KOPT-K1 (cell line): Measurements from ENCODE around the gene ADAMTS5.

Source experiments
- H3K27ac ChIP-seq: fragments of 200-600 bp; sonication (generic); 2 replicates; pipeline ENCODE4 v1.5.1; 2016; ENCODE audit warnings: antibody characterized with exemption, mild to moderate bottlenecking, low read depth, low read length; ENCODE audit not compliant: poor library complexity, severe bottlenecking
- H3K36me3 ChIP-seq: fragments of 200-600 bp; sonication (generic); 2 replicates; pipeline ENCODE4 v1.5.1; 2017; ENCODE audit warnings: antibody characterized with exemption, mild to moderate bottlenecking, low read length, moderate library complexity; ENCODE audit not compliant: insufficient read depth
- H3K9me3 ChIP-seq: fragments of 200-600 bp; sonication (generic); 2 replicates; pipeline ENCODE4 v1.5.1; 2017; ENCODE audit warnings: antibody characterized with exemption, low read length, mild to moderate bottlenecking; ENCODE audit not compliant: insufficient read depth, poor library complexity, severe bottlenecking

ADAMTS5 gene

DNA sequence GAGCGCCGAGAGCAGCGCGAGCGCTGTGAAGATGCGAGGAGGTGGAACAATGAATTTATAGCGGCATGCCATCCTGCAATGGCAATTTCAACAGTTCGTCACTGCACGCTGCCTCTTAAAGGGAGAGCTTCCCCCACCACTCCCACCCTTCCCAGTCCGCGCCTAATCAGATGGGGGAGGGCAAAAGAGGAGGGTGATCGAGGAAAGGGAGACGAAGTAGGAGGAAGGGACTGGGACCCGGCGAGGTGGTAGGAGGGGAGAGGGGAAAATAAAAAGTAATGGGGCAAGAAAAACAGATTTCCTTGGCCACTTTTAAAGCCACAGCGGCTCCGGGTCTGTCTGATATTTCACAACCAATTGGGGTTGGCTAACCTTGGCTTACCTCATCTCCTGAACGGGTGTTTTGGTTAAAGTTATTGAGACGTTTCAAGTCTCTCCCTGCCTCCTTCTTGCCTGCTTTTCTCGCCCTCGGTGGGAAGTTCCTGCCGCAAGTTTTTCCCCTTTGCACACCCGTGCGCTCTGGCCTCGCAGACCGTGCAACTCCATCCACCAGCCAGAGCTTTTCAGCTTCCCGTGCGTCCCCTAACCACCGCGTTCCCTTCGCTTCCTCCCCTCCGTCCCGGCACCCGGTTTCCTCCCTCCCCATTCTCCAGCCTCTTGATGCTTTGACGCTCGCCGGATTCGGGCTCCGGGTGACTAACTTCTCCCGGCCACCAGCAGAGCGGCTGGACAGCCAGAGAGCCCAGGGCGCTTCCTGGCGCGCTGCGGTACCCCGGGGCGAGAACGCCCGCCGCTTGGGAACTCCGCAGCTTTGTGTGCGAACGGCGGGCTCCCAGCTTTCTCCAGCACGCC, at the start of gene ADAMTS5:
Gene ADAMTS5, minus strand, starts transcription at position 27 of the 852 bp plus-strand sequence. CDS start 697 bp downstream, outside the sequence.
- Histone ChIP-seq H3K9me3 (no peaks in the 10 kb centered on the region), H3K27ac (no peak within 1 kb of the TSS), H3K36me3 (no peaks in the 10 kb centered on the region)

- H3K36me3 ChIP-seq: no peaks in the 10 kb centered on the region
- H3K27ac ChIP-seq: no peak overlapping the region
- H3K9me3 ChIP-seq: no peaks in the 10 kb centered on the region
Measured at GRCh38 chr21:27001526-27001925, 34.6 kb upstream of the ADAMTS5 start.

DNA sequence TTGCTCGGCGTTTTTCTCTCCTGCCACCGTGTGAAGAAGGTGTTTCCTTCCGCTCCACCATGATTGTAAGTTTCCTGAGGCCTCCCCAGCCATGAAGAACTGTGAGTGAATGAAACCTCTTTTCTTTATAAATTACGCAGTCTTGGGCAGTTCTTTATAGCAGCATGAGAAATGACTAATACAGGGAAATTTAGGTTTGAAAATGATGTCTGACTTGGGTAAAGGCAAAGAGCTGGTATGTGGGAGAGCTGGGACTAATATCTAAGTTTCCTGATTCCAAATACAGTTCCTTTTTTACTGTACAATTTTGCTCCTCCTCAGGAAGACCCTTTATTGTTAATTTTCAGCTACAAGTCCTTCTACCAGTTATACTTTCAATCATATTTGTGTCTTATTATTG, 16.7 kb upstream of the ADAMTS5 start:
- no peaks in the 10 kb centered on the region for H3K36me3 ChIP-seq
- H3K27ac ChIP-seq: no peak overlapping the region
- H3K9me3 ChIP-seq: no peaks in the 10 kb centered on the region

GRCh38 chr21:26982767-26983166, 15.9 kb upstream of the ADAMTS5 start:
- H3K27ac ChIP-seq: no peak overlapping the region
- no peaks in the 10 kb centered on the region for H3K36me3 ChIP-seq
- no peaks in the 10 kb centered on the region for H3K9me3 ChIP-seq

- Histone ChIP-seq H3K27ac (no peak overlapping the region), H3K36me3 (no peaks in the 10 kb centered on the region)
Measured at GRCh38 chr21:26977746-26978145, 10.9 kb upstream of the ADAMTS5 start.

DNA sequence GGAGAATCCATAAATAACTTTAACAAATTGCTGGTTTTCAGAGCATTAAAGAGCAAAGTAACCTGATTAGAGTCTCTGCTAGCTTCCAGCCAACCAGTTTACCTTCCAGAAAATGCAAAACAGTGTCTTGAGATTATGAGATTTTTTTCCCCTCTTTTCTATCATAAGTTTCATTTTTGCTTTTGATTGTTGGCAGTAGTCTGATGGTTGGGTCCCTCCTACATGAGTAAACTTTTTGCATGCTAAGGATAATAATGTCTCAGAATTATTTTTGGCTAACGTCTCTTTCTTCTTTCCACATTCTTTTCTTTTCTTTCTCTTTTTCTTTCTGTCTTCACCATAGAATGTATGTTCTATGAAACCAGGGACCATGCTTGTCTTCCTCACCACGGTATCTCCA, 6.3 kb upstream of the ADAMTS5 start:
- H3K27ac ChIP-seq: no peak overlapping the region
- no peaks in the 10 kb centered on the region for H3K36me3 ChIP-seq
- H3K9me3 ChIP-seq: no peaks in the 10 kb centered on the region

More at GRCh38 chr21:26977746-26978145, 10.9 kb upstream of the ADAMTS5 start:
- H3K9me3 ChIP-seq: no peaks in the 10 kb centered on the region

DNA sequence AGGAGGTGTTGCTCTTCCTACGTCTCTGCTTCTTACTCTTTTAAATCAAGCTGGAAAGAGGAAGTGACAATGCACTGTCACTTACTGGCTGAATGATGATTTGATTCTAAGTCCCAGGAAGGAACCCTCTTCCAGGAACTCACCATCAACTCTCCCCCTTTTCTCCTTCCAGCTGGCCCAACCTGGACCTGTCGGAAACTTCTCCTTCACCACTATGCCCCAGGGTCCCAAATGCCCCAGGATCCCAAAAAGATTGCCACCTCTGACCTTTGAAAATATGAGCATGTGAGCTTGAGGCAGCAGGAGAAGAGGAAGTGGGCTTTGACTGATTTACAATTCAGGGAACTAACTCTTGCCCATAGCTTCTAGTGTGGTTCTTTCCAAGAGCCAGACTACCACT, 5.3 kb upstream of the ADAMTS5 start:
- Histone ChIP-seq H3K9me3 (no peaks in the 10 kb centered on the region), H3K36me3 (no peaks in the 10 kb centered on the region), H3K27ac (no peak overlapping the region)

DNA sequence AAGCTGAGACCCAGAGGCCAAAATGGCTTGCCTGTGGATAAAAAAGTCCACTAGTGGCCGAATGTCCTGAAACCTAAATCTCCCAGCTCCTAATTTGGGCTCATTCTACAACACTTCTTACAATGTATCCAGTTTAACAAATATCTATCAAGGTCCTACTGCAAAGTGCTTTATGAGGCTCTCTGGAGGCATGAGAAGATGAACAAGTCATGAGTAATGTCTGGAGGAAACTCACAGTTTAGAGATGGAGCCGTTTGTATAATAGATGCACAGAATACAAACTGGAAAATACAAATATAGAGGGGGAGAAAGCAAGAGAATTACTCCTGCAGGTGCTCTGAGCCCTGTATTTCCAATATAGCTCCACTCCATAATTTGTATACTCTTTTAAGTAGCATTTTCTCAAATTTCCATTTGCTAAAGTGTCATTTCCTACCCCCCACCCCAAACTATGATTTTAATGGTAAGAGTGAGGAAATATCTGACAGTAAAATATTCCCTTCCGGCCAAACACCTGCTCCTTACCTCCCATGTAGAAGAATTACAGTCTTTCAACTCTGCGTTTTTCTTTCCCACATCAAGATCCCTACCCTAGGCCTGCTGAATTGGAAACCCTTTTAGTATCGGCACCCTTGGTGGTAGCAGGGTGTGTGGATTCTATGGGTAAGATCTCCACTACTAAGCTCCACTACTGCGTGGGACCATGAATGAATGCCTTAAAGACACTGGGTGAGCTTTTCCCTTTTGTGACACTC, 3.3 kb upstream of the ADAMTS5 start:
- Histone ChIP-seq H3K9me3 (no peaks in the 10 kb centered on the region), H3K27ac (no peak overlapping the region), H3K36me3 (no peaks in the 10 kb centered on the region)

GRCh38 chr21:26966649-26967061, 233 bp downstream of the ADAMTS5 start:
- Histone ChIP-seq H3K27ac (no peak overlapping the region), H3K36me3 (no peaks in the 10 kb centered on the region), H3K9me3 (no peaks in the 10 kb centered on the region)

DNA sequence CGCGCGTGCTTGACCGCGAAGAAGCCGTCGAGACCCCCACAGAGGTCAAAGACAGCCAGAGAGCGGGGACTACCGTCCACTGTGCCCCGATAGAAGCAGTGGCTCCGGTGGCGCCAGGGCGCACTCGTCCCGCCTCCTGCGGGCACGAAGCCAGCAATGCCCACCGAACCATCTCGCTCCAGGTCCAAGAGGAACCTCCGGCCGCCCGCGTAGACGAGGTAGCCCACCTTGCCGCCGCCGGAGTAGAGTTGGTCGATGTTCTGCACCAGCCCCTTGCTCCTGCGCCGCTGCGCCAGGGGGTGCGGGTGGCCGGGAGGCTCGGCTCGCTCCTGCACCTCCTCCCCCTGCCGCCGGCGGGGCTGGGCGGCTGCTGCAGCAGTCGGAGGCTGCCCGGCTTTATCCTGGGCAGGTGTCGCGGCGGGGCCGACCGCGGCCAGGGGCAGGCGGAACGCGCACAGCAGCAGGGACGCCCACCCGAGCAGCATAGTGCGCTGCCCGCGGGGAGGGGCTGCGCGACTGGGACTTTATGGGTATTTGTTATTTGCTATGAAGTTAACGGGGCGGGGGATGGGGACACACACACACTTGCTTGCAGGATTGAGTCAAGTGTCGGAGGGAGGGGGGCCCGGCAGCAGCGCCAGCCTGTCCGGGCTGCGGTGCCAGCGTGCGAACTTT, 844 bp downstream of the ADAMTS5 start:
- Histone ChIP-seq H3K9me3 (no peaks in the 10 kb centered on the region), H3K36me3 (no peaks in the 10 kb centered on the region), H3K27ac (no peak overlapping the region)

- no peaks in the 10 kb centered on the region for H3K36me3 ChIP-seq
- H3K9me3 ChIP-seq: no peaks in the 10 kb centered on the region
- H3K27ac ChIP-seq: no peak overlapping the region
Measured at GRCh38 chr21:26965040-26965906, 1.6 kb downstream of the ADAMTS5 start.

DNA sequence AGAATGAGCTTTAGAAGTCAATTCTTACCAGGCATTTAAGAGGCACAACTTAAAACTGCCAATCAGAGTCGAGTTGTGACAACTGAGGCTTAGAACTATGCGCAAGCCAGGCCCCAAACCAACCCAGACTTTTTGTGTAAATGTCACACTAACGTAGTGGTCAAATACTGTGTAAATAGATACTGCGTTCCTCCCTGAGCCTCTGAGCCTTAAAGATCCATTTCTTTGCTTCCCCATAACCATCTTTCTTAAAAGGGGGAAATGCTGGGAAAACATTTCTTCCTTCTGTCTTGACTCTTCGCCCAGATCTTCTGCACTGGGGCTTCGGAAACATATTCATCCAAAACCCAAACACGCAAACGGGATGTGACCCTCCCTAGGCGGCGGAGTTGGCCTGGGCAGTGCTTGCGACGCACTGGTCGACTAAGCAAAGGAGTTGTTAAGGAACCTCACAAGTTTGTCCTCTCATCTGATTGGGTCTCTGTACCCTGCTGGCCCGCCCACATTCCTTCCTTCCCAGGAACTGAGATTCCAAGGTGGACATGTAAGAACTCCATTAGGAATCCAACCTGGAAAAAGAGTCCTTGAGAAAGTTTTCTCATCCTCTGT, 2.6 kb downstream of the ADAMTS5 start:
- Histone ChIP-seq H3K27ac (no peak overlapping the region), H3K9me3 (no peaks in the 10 kb centered on the region), H3K36me3 (no peaks in the 10 kb centered on the region)

GRCh38 chr21:26962621-26963181, 4.2 kb downstream of the ADAMTS5 start:
- no peaks in the 10 kb centered on the region for H3K36me3 ChIP-seq
- H3K9me3 ChIP-seq: no peaks in the 10 kb centered on the region
- no peak overlapping the region for H3K27ac ChIP-seq

DNA sequence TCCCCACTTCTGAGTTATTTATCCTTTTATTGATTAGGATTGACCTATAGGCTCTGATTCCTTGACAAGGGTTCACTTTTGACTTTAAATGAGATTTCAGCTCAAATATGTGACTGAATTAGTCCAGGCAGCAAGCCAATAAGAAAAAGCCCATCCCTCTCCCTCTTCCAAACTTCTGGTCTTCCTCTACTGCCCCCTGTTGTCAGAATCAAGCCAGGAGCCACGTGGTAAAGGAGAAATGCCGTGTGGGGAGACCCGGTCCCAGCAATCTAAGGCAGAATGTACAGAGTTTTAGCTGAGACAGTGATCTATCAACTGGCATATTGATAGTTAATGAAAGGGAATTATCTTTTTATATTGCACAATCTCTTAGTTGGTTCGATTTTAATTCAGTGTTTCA, 5.2 kb downstream of the ADAMTS5 start:
- no peaks in the 10 kb centered on the region for H3K36me3 ChIP-seq
- H3K27ac ChIP-seq: no peak overlapping the region
- no peaks in the 10 kb centered on the region for H3K9me3 ChIP-seq
